Activated T-helper 2 cell treated with anti-CD3 and anti-CD28 coated beads, Interferon-gamma antibody, Interleukin-2, Interleukin-4, amounts not matched to agents 10 μg/mL and 5 μg/mL and 100 μg/mL, durations not matched to agents 14 hours and 24 hours and 36 hours (primary cell): ENCODE measurements around the gene QPCT. TPM values are rescaled to one million over a fixed set of nuclear protein-coding genes. Genes with fewer than 3 reads are reported as not detected.

ENCODE experiments used
- DNase-seq: peaks from one replicate; pipeline ENCODE4 v3.0.0; 2021; ENCODE audit warnings: low spot score
- H3K27ac Mint-ChIP-seq: one replicate; pipeline ENCODE4 v1.8.0; 2021; ENCODE audit warnings: mixed read lengths
- H3K27me3 Mint-ChIP-seq: one replicate; pipeline ENCODE4 v1.8.0; 2021; ENCODE audit warnings: low read depth, mixed read lengths
- H3K36me3 Mint-ChIP-seq: one replicate; pipeline ENCODE4 v1.8.0; 2021; ENCODE audit warnings: low read depth, mixed read lengths
- H3K4me1 Mint-ChIP-seq: one replicate; pipeline ENCODE4 v1.8.0; 2021; ENCODE audit warnings: low read depth, mixed read lengths
- H3K4me3 Mint-ChIP-seq: one replicate; pipeline ENCODE4 v1.8.0; 2021; ENCODE audit warnings: low read depth, mild to moderate bottlenecking, moderate library complexity, mixed read lengths
- H3K9me3 Mint-ChIP-seq: one replicate; pipeline ENCODE4 v1.8.0; 2021; ENCODE audit warnings: mixed read lengths
- intact Hi-C: fragments of 100-400 bp; cut with micrococcal nuclease; formaldehyde crosslinking; loops from one replicate; pipeline ENCODE4 v1.15.1; 2023
- total RNA-seq: library from RNA; stranded (reverse); gene quantifications from 2 replicates; pipeline ENCODE4 v1.2.3, GENCODE V29; 2022

QPCT gene
- total RNA-seq, 1 donor from 2014 or later = 0.48 TPM

GRCh38 chr2:37389989-37390765, 45.7 kb downstream of the QPCT start:
- H3K4me3 Mint-ChIP-seq = peak overlapping the region; percentile 7
- H3K36me3 Mint-ChIP-seq = no peaks in the 10 kb centered on the region
- intact Hi-C loops = loop anchor here (1.0 to 10.0 kb wide), 9 partner anchors 13 to 872 kb away; partner anchors contain the start of genes CEBPZ, NDUFAF7 and PRKD3
- DNase-seq = peak; percentile 59
- no peaks in the 10 kb centered on the region for H3K9me3 Mint-ChIP-seq
- peaks cover 20% of the 10 kb centered on the region for H3K4me1 Mint-ChIP-seq
- peaks cover 10% of the 10 kb centered on the region for H3K27me3 Mint-ChIP-seq
- H3K27ac Mint-ChIP-seq = peak overlapping the region; percentile 79

- Mint-ChIP-seq H3K27me3 (peaks cover 11% of the 10 kb centered on the region), H3K36me3 (no peaks in the 10 kb centered on the region), H3K4me1 (peaks cover 21% of the 10 kb centered on the region), H3K9me3 (no peaks in the 10 kb centered on the region), H3K4me3 (no peak overlapping the region), H3K27ac (peak overlapping the region; percentile 79)
- intact Hi-C loops = loop anchor here (1.0 to 10.0 kb wide), 9 partner anchors 13 to 872 kb away; partner anchors contain the start of genes CEBPZ, NDUFAF7 and PRKD3
- DNase-seq = no peak
These were observed 46.3 kb downstream of the QPCT start for GRCh38 chr2:37390777-37391176.

GRCh38 chr2:37391711-37392110, 47.3 kb downstream of the QPCT start:
- DNase-seq = no peak
- peaks cover 12% of the 10 kb centered on the region for H3K27me3 Mint-ChIP-seq
- intact Hi-C loops = loop anchor here (2.0 to 10.0 kb wide), 4 partner anchors 67 to 871 kb away; partner anchors contain the start of gene PRKD3
- no peak overlapping the region for H3K4me3 Mint-ChIP-seq
- H3K9me3 Mint-ChIP-seq = no peaks in the 10 kb centered on the region
- peaks cover 24% of the 10 kb centered on the region for H3K4me1 Mint-ChIP-seq
- no peaks in the 10 kb centered on the region for H3K36me3 Mint-ChIP-seq
- H3K27ac Mint-ChIP-seq = no peak overlapping the region

GRCh38 chr2:37392428-37392827, 48.0 kb downstream of the QPCT start:
- no peak overlapping the region for H3K4me3 Mint-ChIP-seq
- H3K4me1 Mint-ChIP-seq = peaks cover 24% of the 10 kb centered on the region
- peaks cover 12% of the 10 kb centered on the region for H3K27me3 Mint-ChIP-seq
- no peaks in the 10 kb centered on the region for H3K9me3 Mint-ChIP-seq
- intact Hi-C loops = loop anchor here (5.0 to 10.0 kb wide), 2 partner anchors 292 to 870 kb away; no protein-coding TSS in a partner anchor
- DNase-seq = no peak
- no peaks in the 10 kb centered on the region for H3K36me3 Mint-ChIP-seq
- H3K27ac Mint-ChIP-seq = no peak overlapping the region

- intact Hi-C loops = loop anchor here (5.0 to 10.0 kb wide), 2 partner anchors 291 to 868 kb away; no protein-coding TSS in a partner anchor
- Mint-ChIP-seq H3K4me3 (no peak overlapping the region), H3K27me3 (peaks cover 13% of the 10 kb centered on the region), H3K9me3 (no peaks in the 10 kb centered on the region), H3K27ac (no peak overlapping the region), H3K36me3 (no peaks in the 10 kb centered on the region), H3K4me1 (peaks cover 24% of the 10 kb centered on the region)
- DNase-seq = no peak
These were observed 49.8 kb downstream of the QPCT start for GRCh38 chr2:37394263-37394662.

- Mint-ChIP-seq H3K27me3 (peaks cover 19% of the 10 kb centered on the region), H3K36me3 (no peaks in the 10 kb centered on the region), H3K9me3 (no peaks in the 10 kb centered on the region), H3K27ac (no peak overlapping the region), H3K4me1 (peaks cover 24% of the 10 kb centered on the region), H3K4me3 (no peak overlapping the region)
- DNase-seq = no peak
- intact Hi-C loops = loop anchor here (5.0 to 10.0 kb wide), 3 partner anchors 290 to 867 kb away; no protein-coding TSS in a partner anchor
These were observed 50.5 kb downstream of the QPCT start for GRCh38 chr2:37394796-37395555.

- peaks cover 12% of the 10 kb centered on the region for H3K4me1 Mint-ChIP-seq
- no peak overlapping the region for H3K27ac Mint-ChIP-seq
- peaks cover 25% of the 10 kb centered on the region for H3K27me3 Mint-ChIP-seq
These were observed 52.6 kb downstream of the QPCT start for GRCh38 chr2:37396890-37397565.

GRCh38 chr2:37398990-37399389, 54.6 kb downstream of the QPCT start:
- Mint-ChIP-seq H3K27me3 (peaks cover 31% of the 10 kb centered on the region), H3K4me1 (peaks cover 7% of the 10 kb centered on the region), H3K4me3 (no peak overlapping the region), H3K36me3 (no peaks in the 10 kb centered on the region), H3K9me3 (no peaks in the 10 kb centered on the region), H3K27ac (no peak overlapping the region)
- no peak for DNase-seq
- intact Hi-C loops = loop anchor here (5.0 to 10.0 kb wide), 2 partner anchors 286 to 493 kb away; no protein-coding TSS in a partner anchor

More at GRCh38 chr2:37396890-37397565, 52.6 kb downstream of the QPCT start:
- DNase-seq = no peak
- no peaks in the 10 kb centered on the region for H3K36me3 Mint-ChIP-seq
- H3K4me3 Mint-ChIP-seq = no peak overlapping the region
- intact Hi-C loops = loop anchor here (1.0 to 10.0 kb wide), 4 partner anchors 288 to 495 kb away; no protein-coding TSS in a partner anchor
- no peaks in the 10 kb centered on the region for H3K9me3 Mint-ChIP-seq

- no peak for DNase-seq
- no peak overlapping the region for H3K4me3 Mint-ChIP-seq
- H3K27ac Mint-ChIP-seq = no peak overlapping the region
- no peaks in the 10 kb centered on the region for H3K36me3 Mint-ChIP-seq
- H3K9me3 Mint-ChIP-seq = no peaks in the 10 kb centered on the region
- peaks cover 4% of the 10 kb centered on the region for H3K4me1 Mint-ChIP-seq
- intact Hi-C loops = no loop called here
- peaks cover 23% of the 10 kb centered on the region for H3K27me3 Mint-ChIP-seq
These were observed 55.6 kb downstream of the QPCT start for GRCh38 chr2:37400041-37400440.

GRCh38 chr2:37402636-37403035, 58.2 kb downstream of the QPCT start:
- DNase-seq = no peak
- H3K36me3 Mint-ChIP-seq = no peaks in the 10 kb centered on the region
- H3K9me3 Mint-ChIP-seq = no peaks in the 10 kb centered on the region
- no peak overlapping the region for H3K4me3 Mint-ChIP-seq
- intact Hi-C loops = no loop called here
- H3K27ac Mint-ChIP-seq = no peak overlapping the region
- no peaks in the 10 kb centered on the region for H3K4me1 Mint-ChIP-seq
- peaks cover 24% of the 10 kb centered on the region for H3K27me3 Mint-ChIP-seq

GRCh38 chr2:37405781-37406180, 61.4 kb downstream of the QPCT start:
- Mint-ChIP-seq H3K36me3 (no peaks in the 10 kb centered on the region), H3K27me3 (peaks cover 20% of the 10 kb centered on the region), H3K27ac (no peak overlapping the region), H3K4me1 (no peaks in the 10 kb centered on the region), H3K9me3 (no peaks in the 10 kb centered on the region), H3K4me3 (no peak overlapping the region)
- no peak for DNase-seq
- intact Hi-C loops = no loop called here

GRCh38 chr2:37412231-37412630, 67.8 kb downstream of the QPCT start:
- H3K36me3 Mint-ChIP-seq = no peaks in the 10 kb centered on the region
- intact Hi-C loops = loop anchor here (5.0 kb wide), 1 partner anchor 465 kb away; no protein-coding TSS in a partner anchor
- H3K27ac Mint-ChIP-seq = no peak overlapping the region
- peaks cover 22% of the 10 kb centered on the region for H3K27me3 Mint-ChIP-seq
- H3K9me3 Mint-ChIP-seq = no peaks in the 10 kb centered on the region
- no peaks in the 10 kb centered on the region for H3K4me1 Mint-ChIP-seq
- H3K4me3 Mint-ChIP-seq = no peak overlapping the region
- DNase-seq = no peak
